ENCODE measurements around the gene OLA1.

DNA sequence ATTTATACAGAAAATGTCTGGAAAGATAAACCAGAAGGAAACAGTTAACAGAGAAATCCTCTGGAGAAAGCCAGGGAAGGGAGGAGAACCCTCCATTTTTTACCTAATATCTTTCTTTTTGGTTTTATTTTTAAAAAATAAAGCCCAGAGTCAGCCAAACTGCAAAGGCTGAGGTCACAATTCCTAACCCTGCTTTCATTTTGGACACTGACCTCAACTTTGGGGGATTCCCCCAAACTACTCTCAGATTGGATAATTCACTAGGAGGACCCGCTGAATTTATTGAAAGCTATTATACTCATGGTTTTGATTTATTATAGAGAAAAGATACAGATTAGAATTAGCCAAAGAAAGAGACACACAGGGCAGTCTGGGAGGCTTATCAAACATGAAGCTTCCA lies 189.9 kb downstream of the OLA1 start:
- TF ChIP-seq, protein P1, sequence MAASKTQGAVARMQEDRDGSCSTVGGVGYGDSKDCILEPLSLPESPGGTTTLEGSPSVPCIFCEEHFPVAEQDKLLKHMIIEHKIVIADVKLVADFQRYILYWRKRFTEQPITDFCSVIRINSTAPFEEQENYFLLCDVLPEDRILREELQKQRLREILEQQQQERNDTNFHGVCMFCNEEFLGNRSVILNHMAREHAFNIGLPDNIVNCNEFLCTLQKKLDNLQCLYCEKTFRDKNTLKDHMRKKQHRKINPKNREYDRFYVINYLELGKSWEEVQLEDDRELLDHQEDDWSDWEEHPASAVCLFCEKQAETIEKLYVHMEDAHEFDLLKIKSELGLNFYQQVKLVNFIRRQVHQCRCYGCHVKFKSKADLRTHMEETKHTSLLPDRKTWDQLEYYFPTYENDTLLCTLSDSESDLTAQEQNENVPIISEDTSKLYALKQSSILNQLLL (CRISPR knock-in tag; IDR thresholded peaks at IDR 0.05; ENCODE audit: borderline replicate concordance): no peak
- TF ChIP-seq, protein P2, sequence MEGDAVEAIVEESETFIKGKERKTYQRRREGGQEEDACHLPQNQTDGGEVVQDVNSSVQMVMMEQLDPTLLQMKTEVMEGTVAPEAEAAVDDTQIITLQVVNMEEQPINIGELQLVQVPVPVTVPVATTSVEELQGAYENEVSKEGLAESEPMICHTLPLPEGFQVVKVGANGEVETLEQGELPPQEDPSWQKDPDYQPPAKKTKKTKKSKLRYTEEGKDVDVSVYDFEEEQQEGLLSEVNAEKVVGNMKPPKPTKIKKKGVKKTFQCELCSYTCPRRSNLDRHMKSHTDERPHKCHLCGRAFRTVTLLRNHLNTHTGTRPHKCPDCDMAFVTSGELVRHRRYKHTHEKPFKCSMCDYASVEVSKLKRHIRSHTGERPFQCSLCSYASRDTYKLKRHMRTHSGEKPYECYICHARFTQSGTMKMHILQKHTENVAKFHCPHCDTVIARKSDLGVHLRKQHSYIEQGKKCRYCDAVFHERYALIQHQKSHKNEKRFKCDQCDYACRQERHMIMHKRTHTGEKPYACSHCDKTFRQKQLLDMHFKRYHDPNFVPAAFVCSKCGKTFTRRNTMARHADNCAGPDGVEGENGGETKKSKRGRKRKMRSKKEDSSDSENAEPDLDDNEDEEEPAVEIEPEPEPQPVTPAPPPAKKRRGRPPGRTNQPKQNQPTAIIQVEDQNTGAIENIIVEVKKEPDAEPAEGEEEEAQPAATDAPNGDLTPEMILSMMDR (IDR thresholded peaks at IDR 0.05 in 2 of 3, conservative IDR thresholded peaks at IDR 0.05 in 1 of 3; ENCODE audit: insufficient read depth in 2 of 3, low read depth in 1 of 3, low read length in 3 of 3): no peak
- TF ChIP-seq SMARCC2 (IDR thresholded peaks at IDR 0.05; ENCODE audit: low read depth): no peak
- no peak for TF ChIP-seq CBFA2T2 (conservative IDR thresholded peaks at IDR 0.05)
- no peak for TF ChIP-seq JUN (IDR thresholded peaks at IDR 0.05; ENCODE audit: borderline replicate concordance, low read depth, low read length)
- TF ChIP-seq JUN (CRISPR knock-in tag; IDR thresholded peaks at IDR 0.05; ENCODE audit: borderline replicate concordance): no peak
- no peak for TF ChIP-seq SP1 (CRISPR knock-in tag; IDR thresholded peaks at IDR 0.05)
- no peak for TF ChIP-seq RCOR1 (IDR thresholded peaks at IDR 0.05; ENCODE audit: borderline replicate concordance in 1 of 2, low read depth in 2 of 2, low read length in 2 of 2)
- TF ChIP-seq, protein P3, sequence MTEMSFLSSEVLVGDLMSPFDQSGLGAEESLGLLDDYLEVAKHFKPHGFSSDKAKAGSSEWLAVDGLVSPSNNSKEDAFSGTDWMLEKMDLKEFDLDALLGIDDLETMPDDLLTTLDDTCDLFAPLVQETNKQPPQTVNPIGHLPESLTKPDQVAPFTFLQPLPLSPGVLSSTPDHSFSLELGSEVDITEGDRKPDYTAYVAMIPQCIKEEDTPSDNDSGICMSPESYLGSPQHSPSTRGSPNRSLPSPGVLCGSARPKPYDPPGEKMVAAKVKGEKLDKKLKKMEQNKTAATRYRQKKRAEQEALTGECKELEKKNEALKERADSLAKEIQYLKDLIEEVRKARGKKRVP (CRISPR knock-in tag; IDR thresholded peaks at IDR 0.05): no peak
- no peak for TF ChIP-seq RBM14 (IDR thresholded peaks at IDR 0.05; ENCODE audit: borderline replicate concordance, insufficient read depth, low read depth, low read length)

Measured in K562 (cell line).